A673 (cell line): ENCODE results near the gene EIF3J. TPM values are rescaled to one million over a fixed set of nuclear protein-coding genes. Genes with fewer than 3 reads are reported as not detected.

Source experiments
- BruUV-seq: library from RNA; stranded (reverse); fragments of 400-500 nt; replicated peaks from 2 replicates; lab custom pipeline; 2021; lab: Mats Ljungman, UMichigan
- CTCF ChIA-PET: fragments of 300-600 bp; sonication (Branson Sonifier 250); formaldehyde crosslinking; loops from one replicate; lab custom pipeline; 2022; ENCODE audit warnings: antibody characterized with exemption; lab: Charles Lee
- POLR2A ChIA-PET: fragments of 300-600 bp; sonication (Branson Sonifier 250); formaldehyde crosslinking; loops from one replicate; lab custom pipeline; 2022; ENCODE audit warnings: antibody characterized with exemption; ENCODE audit not compliant: low non-redundant PET; lab: Charles Lee
- DNase-seq: peaks from one replicate; pipeline ENCODE4 v3.0.0-alpha.2; 2015; ENCODE audit warnings: low spot score
- H3K27ac ChIP-seq: fragments of 200-600 bp; sonication (generic); 2 replicates; pipeline ENCODE4 v1.5.1; 2016; ENCODE audit warnings: mixed run types, low read depth, mild to moderate bottlenecking, mixed read lengths, antibody characterized with exemption, low read length; ENCODE audit not compliant: poor library complexity, severe bottlenecking
- H3K27me3 ChIP-seq: fragments of 200-600 bp; sonication (generic); replicated peaks from 2 replicates; pipeline ENCODE4 v1.6.1; 2017; ENCODE audit warnings: mixed run types, low read depth, mild to moderate bottlenecking, mixed read lengths, antibody characterized with exemption, low read length; ENCODE audit not compliant: insufficient read depth, poor library complexity
- H3K36me3 ChIP-seq: fragments of 200-600 bp; sonication (generic); 2 replicates; pipeline ENCODE4 v1.6.1; 2016; ENCODE audit warnings: mixed run types, mild to moderate bottlenecking, mixed read lengths, antibody characterized with exemption, low read length; ENCODE audit not compliant: insufficient read depth, poor library complexity, severe bottlenecking
- H3K4me1 ChIP-seq: fragments of 200-600 bp; sonication (generic); 2 replicates; pipeline ENCODE4 v1.6.1; 2017; ENCODE audit warnings: mixed run types, mild to moderate bottlenecking, mixed read lengths, antibody characterized with exemption, low read length; ENCODE audit not compliant: insufficient read depth, poor library complexity, severe bottlenecking
- H3K4me3 ChIP-seq: fragments of 200-600 bp; sonication (generic); 2 replicates; pipeline ENCODE4 v1.5.1; 2016; ENCODE audit warnings: low read depth, mixed run types, mild to moderate bottlenecking, mixed read lengths, low read length; ENCODE audit not compliant: poor library complexity, severe bottlenecking
- H3K9me3 ChIP-seq: fragments of 200-600 bp; sonication (generic); 2 replicates; pipeline ENCODE4 v1.6.1; 2016; ENCODE audit warnings: mixed run types, low read depth, mild to moderate bottlenecking, mixed read lengths, antibody characterized with exemption, low read length; ENCODE audit not compliant: poor library complexity, severe bottlenecking
- CTCF ChIP-seq: fragments of 300-800, 200-600 bp; sonication (generic); conservative IDR thresholded peaks from 2 replicates; pipeline ENCODE4 v1.5.1; 2017; ENCODE audit warnings: low read depth, mild to moderate bottlenecking, antibody characterized with exemption, low read length, moderate library complexity, mixed read lengths
- EZH2 ChIP-seq: fragments of 200-600 bp; sonication (generic); IDR thresholded peaks from 2 replicates; pipeline ENCODE4 v1.6.1; 2017; ENCODE audit warnings: borderline replicate concordance, low read depth, mild to moderate bottlenecking, mixed read lengths, antibody characterized with exemption, low read length; ENCODE audit not compliant: poor library complexity, severe bottlenecking
- intact Hi-C: fragments of 100-400 bp; cut with micrococcal nuclease; formaldehyde crosslinking; loops from one replicate; pipeline ENCODE4 v1.10.0; 2022; ENCODE audit not compliant: unreplicated experiment
- total RNA-seq: library from RNA; stranded (reverse); gene quantifications from 2 replicates; pipeline ENCODE4 v1.2.3, GENCODE V29; 2021

EIF3J gene
- total RNA-seq, 1 experiment from 2014 or later: 208 TPM

- BruUV-seq: no TSS peak
- DNase-seq: no peak
- POLR2A ChIA-PET: no interaction called here
- peaks cover 17% of the 10 kb centered on the region for H3K9me3 ChIP-seq
- no peak overlapping the region for H3K27ac ChIP-seq
- CTCF ChIA-PET: no interaction called here
- H3K4me3 ChIP-seq: no peak overlapping the region
- TF ChIP-seq CTCF (no peak), EZH2 (no peak)
- H3K27me3 ChIP-seq: no peaks in the 10 kb centered on the region
- no peaks in the 10 kb centered on the region for H3K4me1 ChIP-seq
- peaks cover 66% of the 10 kb centered on the region for H3K36me3 ChIP-seq
- intact Hi-C loops: no loop called here
These were observed 28.6 kb downstream of the EIF3J start for GRCh38 chr15:44565387-44566154.

GRCh38 chr15:44566155-44566540, 29.2 kb downstream of the EIF3J start:
- intact Hi-C loops: no loop called here
- peaks cover 17% of the 10 kb centered on the region for H3K9me3 ChIP-seq
- DNase-seq: no peak
- BruUV-seq: no TSS peak
- ChIA-PET POLR2A (no interaction called here), CTCF (no interaction called here)
- H3K4me1 ChIP-seq: no peaks in the 10 kb centered on the region
- H3K27me3 ChIP-seq: no peaks in the 10 kb centered on the region
- no peak overlapping the region for H3K27ac ChIP-seq
- H3K4me3 ChIP-seq: no peak overlapping the region
- TF ChIP-seq EZH2 (no peak), CTCF (no peak)
- H3K36me3 ChIP-seq: peaks cover 60% of the 10 kb centered on the region

- no peak for TF ChIP-seq EZH2
- TF ChIP-seq CTCF: no peak
- no peak overlapping the region for H3K27ac ChIP-seq
- H3K27me3 ChIP-seq: no peaks in the 10 kb centered on the region
- peaks cover 52% of the 10 kb centered on the region for H3K36me3 ChIP-seq
- POLR2A ChIA-PET: no interaction called here
- no peaks in the 10 kb centered on the region for H3K4me1 ChIP-seq
- H3K9me3 ChIP-seq: peaks cover 17% of the 10 kb centered on the region
- no TSS peak for BruUV-seq
- H3K4me3 ChIP-seq: no peak overlapping the region
- CTCF ChIA-PET: no interaction called here
- no peak for DNase-seq
- intact Hi-C loops: no loop called here
These were observed 31.4 kb downstream of the EIF3J start for GRCh38 chr15:44568338-44568737.
